ENCODE measurements around the gene PGAM5. TPM values are rescaled to one million over a fixed set of nuclear protein-coding genes. Genes with fewer than 3 reads are reported as not detected.

Gene PGAM5
- total and polyA plus RNA-seq, 10 of the 15 experiments (the other 5 are each of a cell fraction or from before 2014, with no cell fraction given): 8.2 to 90.9 (median 45.3) TPM

GRCh38 chr12:132669166-132669879 lies 41.3 kb upstream of the PGAM5 start:
- TF ChIP-seq EZH2 (IDR thresholded peaks at IDR 0.05; ENCODE audit: borderline replicate concordance, control insufficient read depth, low read depth, low read length) (no peak), ZNF384 (IDR thresholded peaks at IDR 0.05; ENCODE audit: borderline replicate concordance, low read depth, low read length) (no peak), TCF7 (IDR thresholded peaks at IDR 0.05; ENCODE audit: borderline replicate concordance) (no peak), TCF12 (IDR thresholded peaks at IDR 0.05; ENCODE audit: low read depth, low read length) (no peak), ZNF592 (IDR thresholded peaks at IDR 0.05) (no peak), SREBF2 (IDR thresholded peaks at IDR 0.05; ENCODE audit: low read length) (no peak), RAD21 (IDR thresholded peaks at IDR 0.05; ENCODE audit: insufficient read depth, low read depth, low read length) (no peak), JUNB (IDR thresholded peaks at IDR 0.05) (no peak), MTA2 (IDR thresholded peaks at IDR 0.05; ENCODE audit: low read depth) (no peak), ZBTB33 (IDR thresholded peaks at IDR 0.05) (no peak), POLR2AphosphoS5 (IDR thresholded peaks at IDR 0.05; ENCODE audit: low read length) (no peak), JUND (IDR thresholded peaks at IDR 0.05; ENCODE audit: low read depth, low read length) (no peak), RBBP5 (conservative IDR thresholded peaks at IDR 0.05) (no peak), TCF3 (IDR thresholded peaks at IDR 0.05; ENCODE audit: borderline replicate concordance, insufficient read depth, low read depth, low read length) (no peak), KAT2A (conservative IDR thresholded peaks at IDR 0.05; ENCODE audit: control insufficient read depth, low read depth, low read length) (no peak), YY1 (IDR thresholded peaks at IDR 0.05; ENCODE audit: low read depth, low read length) (no peak), IRF4 (IDR thresholded peaks at IDR 0.05; ENCODE audit: low read depth, low read length) (no peak), NR2F1 (conservative IDR thresholded peaks at IDR 0.05) (no peak)
- TF ChIP-seq, protein P1, sequence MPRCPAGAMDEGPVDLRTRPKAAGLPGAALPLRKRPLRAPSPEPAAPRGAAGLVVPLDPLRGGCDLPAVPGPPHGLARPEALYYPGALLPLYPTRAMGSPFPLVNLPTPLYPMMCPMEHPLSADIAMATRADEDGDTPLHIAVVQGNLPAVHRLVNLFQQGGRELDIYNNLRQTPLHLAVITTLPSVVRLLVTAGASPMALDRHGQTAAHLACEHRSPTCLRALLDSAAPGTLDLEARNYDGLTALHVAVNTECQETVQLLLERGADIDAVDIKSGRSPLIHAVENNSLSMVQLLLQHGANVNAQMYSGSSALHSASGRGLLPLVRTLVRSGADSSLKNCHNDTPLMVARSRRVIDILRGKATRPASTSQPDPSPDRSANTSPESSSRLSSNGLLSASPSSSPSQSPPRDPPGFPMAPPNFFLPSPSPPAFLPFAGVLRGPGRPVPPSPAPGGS (IDR thresholded peaks at IDR 0.05; ENCODE audit: borderline replicate concordance, insufficient read depth, low read depth, low read length, poor library complexity, severe bottlenecking): no peak
- Histone ChIP-seq H4K20me1 (ENCODE audit: control insufficient read depth, insufficient read depth) (no peaks in the 10 kb centered on the region), H2AFZ (ENCODE audit: control insufficient read depth, low read depth, low read length) (no peak overlapping the region), H3K4me1 (ENCODE audit: control insufficient read depth, insufficient read depth, low read length) (no peaks in the 10 kb centered on the region), H3K79me2 (ENCODE audit: control insufficient read depth, insufficient read depth, low read length) (no peaks in the 10 kb centered on the region), H3K27me3 (replicated peaks in 1 of 2; ENCODE audit: control insufficient read depth in 2 of 2, insufficient read depth in 2 of 2, low read length in 1 of 2) (no peaks in the 10 kb centered on the region), H3K9ac (ENCODE audit: control insufficient read depth, insufficient read depth, low read length) (no peak overlapping the region), H3K9me3 (replicated peaks; ENCODE audit: control insufficient read depth, insufficient read depth, low read length) (no peaks in the 10 kb centered on the region), H3K27ac (ENCODE audit: control insufficient read depth, insufficient read depth) (no peak overlapping the region), H3K36me3 (ENCODE audit: control insufficient read depth in 2 of 2, insufficient read depth in 2 of 2, low read length in 1 of 2) (peaks cover 23 to 45% of the 10 kb centered on the region in 2 experiments), H3K4me2 (ENCODE audit: control insufficient read depth, insufficient read depth) (no peak overlapping the region), H3K4me3 (no peak overlapping the region)
- no TSS peak for BruUV-seq (replicated peaks)
- ChIA-PET RAD21 (ENCODE audit: unreplicated experiment) (no interaction called here), CTCF (no interaction called here), POLR2A (no interaction called here), SMC1A (ENCODE audit: uncharacterized antibody, unreplicated experiment) (no interaction called here)
- DNase-seq (ENCODE audit: low read depth, low spot score) (no peak), FAIRE-seq (no peak), ATAC-seq (no peak)
- 94% methylated on average over 17 of the region's 17 CpGs for WGBS (ENCODE audit: insufficient coverage, insufficient replicate concordance, low lambda C conversion rate, missing lambda C conversion rate)
- intact Hi-C loops (cut with micrococcal nuclease; ENCODE audit: unreplicated experiment) (no loop called here), in situ Hi-C loops (cut with MboI) (no loop called here)

Measured in GM12878 (cell line).